Left ventricle myocardium inferior (tissue), 1 donor: ENCODE data around the gene SLFN11. TPM values are rescaled to one million over a fixed set of nuclear protein-coding genes. Genes with fewer than 3 reads are reported as not detected.
A peak's percentile ranks its signal among the peaks of the same experiment; 100 is the strongest.

Source experiments
- DNase-seq: peaks from one replicate; pipeline ENCODE4 v3.0.0-alpha.2; 2020
- H3K27ac ChIP-seq: fragments of 200-600 bp; replicated peaks from 2 replicates; pipeline ENCODE4 v1.8.0; 2021
- H3K27me3 ChIP-seq: fragments of 200-600 bp; 2 replicates; pipeline ENCODE4 v1.8.0; 2021; ENCODE audit warnings: low read depth
- H3K36me3 ChIP-seq: fragments of 200-600 bp; 2 replicates; pipeline ENCODE4 v1.8.0; 2021
- H3K4me1 ChIP-seq: fragments of 200-600 bp; 2 replicates; pipeline ENCODE4 v1.8.0; 2021
- H3K4me3 ChIP-seq: fragments of 200-600 bp; 2 replicates; pipeline ENCODE4 v1.8.0; 2021; ENCODE audit warnings: mild to moderate bottlenecking, moderate library complexity
- H3K9me3 ChIP-seq: fragments of 200-600 bp; replicated peaks from 2 replicates; pipeline ENCODE4 v1.8.0; 2021
- intact Hi-C: fragments of 100-400 bp; cut with micrococcal nuclease; formaldehyde crosslinking; loops from one replicate; pipeline ENCODE4 v1.11.0; 2022
- total RNA-seq: library from RNA; stranded (reverse); fragmentation: NEBNext Ultra II Directional; extraction: Animal tissue kit (Norgen Biotek cat#: 25700); gene quantifications from one replicate; pipeline ENCODE4 v1.2.1, GENCODE V29; 2021
- TF ChIP-seq, protein P1 (sequence below): fragments of 200-600 bp; IDR thresholded peaks from 2 replicates; pipeline ENCODE4 v1.8.0; 2021; ENCODE audit warnings: antibody characterized with exemption, mild to moderate bottlenecking, borderline replicate concordance
- donor health status: DM: no; HTN: yes; CAD: no; lungs with severe emphysema.

The SLFN11 gene
- total RNA-seq, 1 donor from 2014 or later = 15.1 TPM

DNA sequence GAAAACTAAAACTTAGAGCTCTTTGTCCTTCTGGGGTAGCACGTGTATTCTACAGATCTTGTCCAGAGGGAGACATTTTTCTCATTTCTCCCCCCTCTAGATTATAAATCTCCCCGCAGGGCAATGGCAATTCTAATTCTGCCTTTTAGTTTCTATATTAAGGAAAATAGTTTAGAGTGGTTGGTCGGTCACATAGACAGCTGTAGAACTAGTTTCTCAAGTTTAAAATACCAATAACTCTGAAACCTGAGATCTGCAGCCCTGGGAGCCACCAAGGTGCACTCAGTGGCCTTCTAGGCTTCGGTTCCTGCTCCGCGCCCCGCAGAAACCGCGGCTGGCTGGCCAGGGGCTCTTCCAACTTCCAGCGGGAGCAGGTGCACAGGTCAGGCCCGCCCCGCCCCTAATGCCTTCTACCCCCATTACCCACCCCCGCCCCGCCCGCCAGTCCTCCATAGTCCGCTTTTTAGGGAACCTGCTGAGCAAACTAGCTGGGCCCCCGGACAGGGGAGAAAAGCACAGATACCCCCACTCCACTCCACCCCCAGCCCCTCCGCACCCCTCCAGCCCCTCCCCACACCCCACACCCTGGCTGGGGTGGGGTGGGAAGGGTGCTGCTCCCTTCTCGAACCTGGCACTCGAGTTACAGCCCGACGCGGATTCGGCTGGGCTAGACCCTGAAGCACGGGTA is 431 bp downstream of the SLFN11 start:
- peaks cover 7% of the 10 kb centered on the region for H3K36me3 ChIP-seq
- H3K4me3 ChIP-seq = peak overlapping the region; percentile 79
- peaks cover 55% of the 10 kb centered on the region for H3K27me3 ChIP-seq
- TF ChIP-seq, protein P1, sequence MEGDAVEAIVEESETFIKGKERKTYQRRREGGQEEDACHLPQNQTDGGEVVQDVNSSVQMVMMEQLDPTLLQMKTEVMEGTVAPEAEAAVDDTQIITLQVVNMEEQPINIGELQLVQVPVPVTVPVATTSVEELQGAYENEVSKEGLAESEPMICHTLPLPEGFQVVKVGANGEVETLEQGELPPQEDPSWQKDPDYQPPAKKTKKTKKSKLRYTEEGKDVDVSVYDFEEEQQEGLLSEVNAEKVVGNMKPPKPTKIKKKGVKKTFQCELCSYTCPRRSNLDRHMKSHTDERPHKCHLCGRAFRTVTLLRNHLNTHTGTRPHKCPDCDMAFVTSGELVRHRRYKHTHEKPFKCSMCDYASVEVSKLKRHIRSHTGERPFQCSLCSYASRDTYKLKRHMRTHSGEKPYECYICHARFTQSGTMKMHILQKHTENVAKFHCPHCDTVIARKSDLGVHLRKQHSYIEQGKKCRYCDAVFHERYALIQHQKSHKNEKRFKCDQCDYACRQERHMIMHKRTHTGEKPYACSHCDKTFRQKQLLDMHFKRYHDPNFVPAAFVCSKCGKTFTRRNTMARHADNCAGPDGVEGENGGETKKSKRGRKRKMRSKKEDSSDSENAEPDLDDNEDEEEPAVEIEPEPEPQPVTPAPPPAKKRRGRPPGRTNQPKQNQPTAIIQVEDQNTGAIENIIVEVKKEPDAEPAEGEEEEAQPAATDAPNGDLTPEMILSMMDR = no peak
- peak overlapping the region; percentile 98 for H3K27ac ChIP-seq
- peak; percentile 16 for DNase-seq
- intact Hi-C loops = no loop called here
- peaks cover 17% of the 10 kb centered on the region for H3K9me3 ChIP-seq
- H3K4me1 ChIP-seq = peaks cover 59% of the 10 kb centered on the region

DNA sequence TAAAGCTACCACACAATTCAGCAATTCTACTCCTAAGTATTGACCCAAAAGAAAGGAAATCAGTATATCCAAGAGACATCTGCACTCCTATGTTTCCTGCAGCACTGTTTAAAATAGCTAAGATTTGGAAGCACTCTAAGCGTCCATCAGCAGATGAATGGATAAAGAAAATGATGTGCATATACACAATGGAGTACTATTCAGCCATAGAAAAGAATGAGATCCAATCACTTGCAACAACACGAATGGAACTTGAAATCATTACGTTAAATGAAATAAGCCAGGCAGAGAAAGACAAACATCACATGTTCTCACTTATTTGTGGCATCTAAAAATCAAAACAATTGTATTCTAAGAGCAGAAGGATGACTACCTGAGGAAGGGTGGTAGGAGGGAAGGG is 1.5 kb downstream of the SLFN11 start:
- Histone ChIP-seq H3K27me3 (peaks cover 54% of the 10 kb centered on the region), H3K4me1 (peaks cover 60% of the 10 kb centered on the region), H3K4me3 (peak overlapping the region; percentile 79), H3K27ac (no peak overlapping the region), H3K36me3 (peaks cover 7% of the 10 kb centered on the region), H3K9me3 (peaks cover 17% of the 10 kb centered on the region)
- intact Hi-C loops = no loop called here
- TF ChIP-seq, protein P1 = no peak
- no peak for DNase-seq

DNA sequence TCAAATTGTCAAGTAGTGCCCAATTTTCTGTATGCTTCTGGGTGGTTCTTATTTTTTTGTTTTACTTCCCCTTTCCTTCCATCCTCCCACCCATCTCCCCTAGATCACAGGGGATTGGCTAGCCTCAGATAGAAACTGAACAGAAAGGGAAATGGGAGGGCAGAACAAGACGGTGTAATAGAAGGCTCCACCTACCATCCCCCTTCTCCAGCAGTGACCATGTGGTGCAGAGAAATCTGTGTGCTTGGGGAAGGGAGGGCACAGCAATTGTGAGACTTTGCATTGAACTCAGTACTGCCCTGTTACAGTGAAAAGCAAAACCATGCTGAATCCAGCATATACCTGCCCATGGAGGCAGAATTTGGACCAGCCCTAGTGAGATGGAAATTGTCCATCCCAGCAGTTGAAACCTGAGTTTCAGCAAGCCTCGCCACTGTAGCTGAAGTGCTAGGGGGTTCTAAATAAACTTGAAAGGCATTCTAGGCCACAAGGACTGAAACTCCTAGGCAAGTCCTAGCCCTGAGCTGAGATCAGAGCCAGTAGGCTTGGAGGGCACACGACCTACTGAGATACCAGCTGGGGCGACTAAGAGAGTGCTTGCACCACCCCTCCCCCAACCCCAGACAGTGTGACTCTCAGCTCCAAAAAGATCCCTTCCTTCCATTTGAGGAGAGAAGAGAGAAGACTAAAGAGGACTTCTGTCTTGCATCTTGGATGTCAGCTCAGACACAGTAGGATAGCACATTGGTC is 5.2 kb downstream of the SLFN11 start:
- Histone ChIP-seq H3K9me3 (peaks cover 17% of the 10 kb centered on the region), H3K27ac (no peak overlapping the region), H3K36me3 (peaks cover 22% of the 10 kb centered on the region), H3K27me3 (peaks cover 19% of the 10 kb centered on the region), H3K4me1 (peaks cover 24% of the 10 kb centered on the region), H3K4me3 (no peak overlapping the region)
- intact Hi-C loops = no loop called here
- TF ChIP-seq, protein P1 = no peak
- no peak for DNase-seq

DNA sequence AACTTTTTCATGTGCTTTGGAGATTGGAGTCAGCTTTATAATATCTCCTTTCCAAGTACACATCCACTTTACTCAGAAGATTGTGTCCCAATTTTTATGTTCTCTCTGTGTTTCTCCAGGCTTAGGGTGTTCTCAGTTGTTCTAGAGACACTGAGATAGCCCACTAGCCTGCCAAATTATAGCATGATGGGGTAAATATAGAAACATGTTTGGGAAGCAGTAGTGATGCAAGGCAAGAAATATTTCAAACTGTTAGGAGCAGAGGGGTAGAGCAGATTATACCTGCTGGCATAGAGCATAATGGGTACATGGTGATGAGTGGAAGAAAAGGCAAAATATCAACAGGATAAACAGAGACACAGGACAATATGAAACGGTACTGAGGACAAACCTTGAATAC is 12.4 kb downstream of the SLFN11 start:
- peaks cover 47% of the 10 kb centered on the region for H3K36me3 ChIP-seq
- no peak overlapping the region for H3K4me3 ChIP-seq
- no peak for DNase-seq
- H3K27me3 ChIP-seq = no peaks in the 10 kb centered on the region
- TF ChIP-seq, protein P1 = no peak
- H3K4me1 ChIP-seq = peaks cover 34% of the 10 kb centered on the region
- intact Hi-C loops = no loop called here
- H3K27ac ChIP-seq = no peak overlapping the region
- no peaks in the 10 kb centered on the region for H3K9me3 ChIP-seq

DNA sequence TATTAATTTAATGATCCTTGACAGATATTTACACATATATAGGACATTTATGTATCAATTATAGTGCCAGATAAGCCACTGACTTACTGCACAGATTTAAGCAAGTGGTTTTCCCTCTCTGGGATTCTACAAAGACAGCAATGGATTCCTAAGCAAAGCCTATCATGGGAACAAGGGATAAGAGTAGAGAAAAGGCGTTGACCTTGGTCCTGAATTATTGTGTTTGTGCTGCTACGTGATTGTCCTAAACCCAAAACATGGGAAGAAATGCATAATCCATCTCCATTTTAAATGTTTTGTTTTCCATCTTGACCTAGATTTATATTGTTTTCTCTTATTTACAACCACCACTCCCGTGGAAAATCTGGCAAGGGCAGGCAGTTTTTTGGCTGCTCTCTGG is 14.0 kb downstream of the SLFN11 start:
- intact Hi-C loops = no loop called here
- Histone ChIP-seq H3K4me1 (peaks cover 34% of the 10 kb centered on the region), H3K27me3 (no peaks in the 10 kb centered on the region), H3K27ac (no peak overlapping the region), H3K36me3 (peaks cover 59% of the 10 kb centered on the region), H3K4me3 (no peak overlapping the region), H3K9me3 (no peaks in the 10 kb centered on the region)
- no peak for DNase-seq
- TF ChIP-seq, protein P1 = no peak
